Measurements from ENCODE around the gene CRTAP.

Gene CRTAP

GRCh38 chr3:33122991-33123390, 9.2 kb downstream of the CRTAP start:
- Histone ChIP-seq H3K27me3 (no peaks in the 10 kb centered on the region), H3K4me3 (ENCODE audit: low read depth in 1 of 2, low read length in 1 of 2) (no peak overlapping the region), H3K36me3 (no peaks in the 10 kb centered on the region)

GRCh38 chr3:33124638-33125037, 10.8 kb downstream of the CRTAP start:
- peak overlapping the region; percentile 32 for H3K27ac ChIP-seq
- no peaks in the 10 kb centered on the region for H3K36me3 ChIP-seq
- TF ChIP-seq CTCF (IDR thresholded peaks at IDR 0.05): no peak
- no peak overlapping the region for H3K4me3 ChIP-seq (ENCODE audit: low read depth in 1 of 2, low read length in 1 of 2)
- no peaks in the 10 kb centered on the region for H3K9me3 ChIP-seq
- H3K4me1 ChIP-seq (ENCODE audit: control insufficient read depth in 1 of 2, insufficient read depth in 1 of 2, low read depth in 1 of 2, low read length in 1 of 2): peaks cover 21 to 31% of the 10 kb centered on the region in 2 experiments
- H3K27me3 ChIP-seq: no peaks in the 10 kb centered on the region

More at GRCh38 chr3:33122991-33123390, 9.2 kb downstream of the CRTAP start:
- H3K4me1 ChIP-seq (ENCODE audit: control insufficient read depth in 1 of 2, insufficient read depth in 1 of 2, low read depth in 1 of 2, low read length in 1 of 2): peaks cover 21 to 31% of the 10 kb centered on the region in 2 experiments
- peak overlapping the region; percentile 53 for H3K27ac ChIP-seq
- no peak for TF ChIP-seq CTCF (IDR thresholded peaks at IDR 0.05)
- no peaks in the 10 kb centered on the region for H3K9me3 ChIP-seq

- peaks cover 21 to 31% of the 10 kb centered on the region in 2 experiments for H3K4me1 ChIP-seq (ENCODE audit: control insufficient read depth in 1 of 2, insufficient read depth in 1 of 2, low read depth in 1 of 2, low read length in 1 of 2)
- no peak overlapping the region for H3K4me3 ChIP-seq (ENCODE audit: low read depth in 1 of 2, low read length in 1 of 2)
- H3K9me3 ChIP-seq: no peaks in the 10 kb centered on the region
- H3K27ac ChIP-seq: no peak overlapping the region
- no peaks in the 10 kb centered on the region for H3K27me3 ChIP-seq
- H3K36me3 ChIP-seq: peaks cover 4% of the 10 kb centered on the region
- no peak for TF ChIP-seq CTCF (IDR thresholded peaks at IDR 0.05)
Measured at GRCh38 chr3:33125840-33126239, 12.0 kb downstream of the CRTAP start.

DNA sequence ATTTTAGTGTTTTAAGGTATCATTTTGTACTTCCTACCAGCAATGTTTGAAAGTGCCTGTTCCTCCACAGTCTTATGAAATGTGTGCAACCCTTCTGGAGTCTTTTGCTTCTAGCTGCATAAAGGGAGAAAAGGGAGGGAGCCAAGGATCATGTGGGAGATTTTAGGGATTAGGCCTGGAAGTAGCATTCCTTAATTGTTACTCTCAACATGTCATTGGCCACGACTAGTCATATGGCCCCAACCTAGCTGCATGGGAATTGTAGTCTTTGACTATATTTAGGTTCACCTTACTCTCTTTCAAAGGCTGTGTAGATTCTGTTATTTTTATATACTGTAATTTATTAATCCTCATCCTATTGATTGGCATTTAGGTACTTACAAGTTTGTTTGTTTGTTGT, 14.9 kb downstream of the CRTAP start:
- H3K4me3 ChIP-seq (ENCODE audit: low read depth in 1 of 2, low read length in 1 of 2): no peak overlapping the region

DNA sequence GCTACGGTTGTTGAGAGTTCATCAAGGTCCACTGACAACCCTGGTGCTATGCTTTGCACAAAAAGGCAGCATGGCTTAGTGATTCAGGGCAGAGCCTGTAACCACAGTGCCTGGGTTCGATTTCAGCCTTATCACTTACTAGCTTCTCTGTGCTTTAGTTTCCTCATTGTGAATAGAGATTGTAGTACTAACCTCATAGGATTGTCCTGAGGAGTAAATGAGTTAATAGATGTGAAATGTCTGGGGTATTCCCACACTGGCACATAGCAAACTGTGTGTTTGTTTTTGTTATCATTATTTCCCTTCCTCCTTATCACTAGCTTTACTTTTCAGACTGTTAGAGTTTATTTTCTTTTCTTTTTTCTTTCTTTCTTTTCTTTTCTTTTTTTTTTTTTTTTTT, 16.3 kb downstream of the CRTAP start:
- Histone ChIP-seq H3K27ac (no peak overlapping the region), H3K4me3 (ENCODE audit: low read depth in 1 of 2, low read length in 1 of 2) (no peak overlapping the region), H3K9me3 (no peaks in the 10 kb centered on the region), H3K4me1 (ENCODE audit: control insufficient read depth in 1 of 2, insufficient read depth in 1 of 2, low read depth in 1 of 2, low read length in 1 of 2) (no peaks in the 10 kb centered on the region), H3K36me3 (peaks cover 15% of the 10 kb centered on the region), H3K27me3 (no peaks in the 10 kb centered on the region)
- TF ChIP-seq CTCF (IDR thresholded peaks at IDR 0.05): no peak

More for the DNA sequence above, 14.9 kb downstream of the CRTAP start:
- no peaks in the 10 kb centered on the region for H3K27me3 ChIP-seq
- TF ChIP-seq CTCF (IDR thresholded peaks at IDR 0.05): no peak
- H3K4me1 ChIP-seq (ENCODE audit: control insufficient read depth in 1 of 2, insufficient read depth in 1 of 2, low read depth in 1 of 2, low read length in 1 of 2): peaks cover 0 to 9% of the 10 kb centered on the region in 2 experiments
- no peaks in the 10 kb centered on the region for H3K9me3 ChIP-seq
- H3K36me3 ChIP-seq: peaks cover 10% of the 10 kb centered on the region
- no peak overlapping the region for H3K27ac ChIP-seq
